ENCODE measurements around the gene CBFA2T3.

The CBFA2T3 gene

DNA sequence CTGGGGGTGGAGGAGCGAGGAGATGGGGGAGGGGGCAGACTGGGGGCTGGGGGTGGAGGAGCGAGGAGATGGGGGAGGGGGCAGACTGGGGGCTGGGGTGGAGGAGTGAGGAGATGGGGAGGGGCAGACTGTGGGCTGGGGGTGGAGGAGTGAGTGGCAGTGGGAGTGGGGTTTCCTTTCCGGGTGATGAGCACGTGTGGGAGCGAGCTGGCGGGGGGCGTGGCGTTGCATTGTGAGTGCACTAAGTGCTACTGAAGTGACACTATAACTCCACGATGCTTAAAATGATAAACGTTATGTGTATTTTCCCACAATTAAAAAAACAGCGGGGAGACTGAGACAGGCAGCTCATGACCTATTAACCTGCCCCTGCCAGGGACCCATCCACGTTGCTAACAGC, 46.3 kb downstream of the CBFA2T3 start:
- TF ChIP-seq RAD21 (IDR thresholded peaks at IDR 0.05; ENCODE audit: low read depth) (no peak), CEBPB (IDR thresholded peaks at IDR 0.05) (no peak), TEAD4 (IDR thresholded peaks at IDR 0.05) (no peak), TCF12 (IDR thresholded peaks at IDR 0.05; ENCODE audit: low read depth) (no peak)
- TF ChIP-seq, protein P1, sequence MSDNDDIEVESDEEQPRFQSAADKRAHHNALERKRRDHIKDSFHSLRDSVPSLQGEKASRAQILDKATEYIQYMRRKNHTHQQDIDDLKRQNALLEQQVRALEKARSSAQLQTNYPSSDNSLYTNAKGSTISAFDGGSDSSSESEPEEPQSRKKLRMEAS (IDR thresholded peaks at IDR 0.05): no peak
- TF ChIP-seq, protein P2, sequence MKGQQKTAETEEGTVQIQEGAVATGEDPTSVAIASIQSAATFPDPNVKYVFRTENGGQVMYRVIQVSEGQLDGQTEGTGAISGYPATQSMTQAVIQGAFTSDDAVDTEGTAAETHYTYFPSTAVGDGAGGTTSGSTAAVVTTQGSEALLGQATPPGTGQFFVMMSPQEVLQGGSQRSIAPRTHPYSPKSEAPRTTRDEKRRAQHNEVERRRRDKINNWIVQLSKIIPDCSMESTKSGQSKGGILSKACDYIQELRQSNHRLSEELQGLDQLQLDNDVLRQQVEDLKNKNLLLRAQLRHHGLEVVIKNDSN (IDR thresholded peaks at IDR 0.05): no peak
- TF ChIP-seq, protein P3, sequence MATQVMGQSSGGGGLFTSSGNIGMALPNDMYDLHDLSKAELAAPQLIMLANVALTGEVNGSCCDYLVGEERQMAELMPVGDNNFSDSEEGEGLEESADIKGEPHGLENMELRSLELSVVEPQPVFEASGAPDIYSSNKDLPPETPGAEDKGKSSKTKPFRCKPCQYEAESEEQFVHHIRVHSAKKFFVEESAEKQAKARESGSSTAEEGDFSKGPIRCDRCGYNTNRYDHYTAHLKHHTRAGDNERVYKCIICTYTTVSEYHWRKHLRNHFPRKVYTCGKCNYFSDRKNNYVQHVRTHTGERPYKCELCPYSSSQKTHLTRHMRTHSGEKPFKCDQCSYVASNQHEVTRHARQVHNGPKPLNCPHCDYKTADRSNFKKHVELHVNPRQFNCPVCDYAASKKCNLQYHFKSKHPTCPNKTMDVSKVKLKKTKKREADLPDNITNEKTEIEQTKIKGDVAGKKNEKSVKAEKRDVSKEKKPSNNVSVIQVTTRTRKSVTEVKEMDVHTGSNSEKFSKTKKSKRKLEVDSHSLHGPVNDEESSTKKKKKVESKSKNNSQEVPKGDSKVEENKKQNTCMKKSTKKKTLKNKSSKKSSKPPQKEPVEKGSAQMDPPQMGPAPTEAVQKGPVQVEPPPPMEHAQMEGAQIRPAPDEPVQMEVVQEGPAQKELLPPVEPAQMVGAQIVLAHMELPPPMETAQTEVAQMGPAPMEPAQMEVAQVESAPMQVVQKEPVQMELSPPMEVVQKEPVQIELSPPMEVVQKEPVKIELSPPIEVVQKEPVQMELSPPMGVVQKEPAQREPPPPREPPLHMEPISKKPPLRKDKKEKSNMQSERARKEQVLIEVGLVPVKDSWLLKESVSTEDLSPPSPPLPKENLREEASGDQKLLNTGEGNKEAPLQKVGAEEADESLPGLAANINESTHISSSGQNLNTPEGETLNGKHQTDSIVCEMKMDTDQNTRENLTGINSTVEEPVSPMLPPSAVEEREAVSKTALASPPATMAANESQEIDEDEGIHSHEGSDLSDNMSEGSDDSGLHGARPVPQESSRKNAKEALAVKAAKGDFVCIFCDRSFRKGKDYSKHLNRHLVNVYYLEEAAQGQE (IDR thresholded peaks at IDR 0.05; ENCODE audit: low read depth): no peak

DNA sequence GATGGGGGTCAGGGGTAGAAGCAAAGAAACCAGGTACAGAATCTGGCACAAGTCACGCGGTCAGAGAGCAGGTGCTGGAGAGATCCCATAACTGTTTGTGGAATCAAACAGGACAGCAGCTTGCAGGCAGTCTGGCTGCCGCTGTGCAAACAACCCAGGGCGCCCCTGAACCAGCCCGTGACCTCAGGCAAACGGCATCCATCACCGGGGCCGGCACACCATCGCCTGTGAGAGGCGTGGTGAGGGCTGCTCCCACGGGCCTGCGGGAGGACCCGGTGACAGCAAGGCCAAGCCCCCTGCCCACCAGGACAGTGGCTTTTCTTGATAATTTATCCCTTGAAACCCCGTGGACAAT, 47.9 kb downstream of the CBFA2T3 start:
- TF ChIP-seq, protein P2 (IDR thresholded peaks at IDR 0.05): no peak
- TF ChIP-seq CREB1 (IDR thresholded peaks at IDR 0.05; ENCODE audit: low read depth) (no peak), TCF12 (IDR thresholded peaks at IDR 0.05; ENCODE audit: low read depth) (no peak), FOXM1 (IDR thresholded peaks at IDR 0.05; ENCODE audit: borderline replicate concordance, low read depth) (no peak), CEBPB (IDR thresholded peaks at IDR 0.05) (no peak), RAD21 (IDR thresholded peaks at IDR 0.05; ENCODE audit: low read depth) (no peak), NFIC (IDR thresholded peaks at IDR 0.05) (no peak), TAF1 (IDR thresholded peaks at IDR 0.05; ENCODE audit: low read depth) (no peak), YY1 (IDR thresholded peaks at IDR 0.05; ENCODE audit: low read depth) (no peak)
- TF ChIP-seq, protein P3 (IDR thresholded peaks at IDR 0.05; ENCODE audit: low read depth): no peak

DNA sequence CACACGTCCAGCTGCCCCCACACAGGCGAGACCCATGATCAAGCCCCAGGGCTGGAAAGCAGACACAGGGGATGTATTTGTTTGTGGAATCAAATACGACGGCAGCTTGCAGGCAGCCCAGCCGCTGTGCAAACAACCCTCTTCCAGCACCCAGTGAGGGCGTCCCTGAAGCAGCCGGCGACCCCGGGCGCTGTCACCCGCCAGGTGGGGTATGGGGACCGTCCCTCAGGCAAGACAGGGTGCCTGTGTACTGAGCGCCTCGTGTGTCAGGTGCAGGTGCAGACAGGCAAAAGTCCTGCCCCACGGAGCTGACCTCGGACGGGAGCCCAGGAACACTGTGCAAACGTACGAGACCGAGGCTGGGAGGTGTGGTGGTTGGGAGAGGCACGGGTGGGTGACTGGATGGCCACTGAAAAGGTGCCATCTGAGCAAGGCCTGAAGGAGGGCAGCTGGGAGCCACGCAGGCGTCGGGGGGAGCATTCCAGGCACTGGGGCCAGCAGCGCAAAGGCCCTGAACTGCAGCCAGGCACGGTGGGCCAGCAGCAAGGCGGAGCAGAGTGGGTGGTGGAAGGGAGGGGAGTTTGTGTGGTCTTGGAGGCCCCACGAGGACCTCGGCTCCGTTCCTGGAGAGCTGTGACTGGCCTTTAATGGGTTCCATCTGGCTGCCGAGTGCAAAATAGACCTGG, 48.5 kb downstream of the CBFA2T3 start:
- TF ChIP-seq TEAD4 (IDR thresholded peaks at IDR 0.05) (no peak), EP300 (IDR thresholded peaks at IDR 0.05; ENCODE audit: borderline replicate concordance) (no peak), YY1 (IDR thresholded peaks at IDR 0.05; ENCODE audit: low read depth) (no peak), ZBTB7A (IDR thresholded peaks at IDR 0.05; ENCODE audit: low read depth) (no peak), CEBPB (IDR thresholded peaks at IDR 0.05) (no peak), CREB1 (IDR thresholded peaks at IDR 0.05; ENCODE audit: low read depth) (no peak), TCF12 (IDR thresholded peaks at IDR 0.05; ENCODE audit: low read depth) (no peak), RAD21 (IDR thresholded peaks at IDR 0.05; ENCODE audit: low read depth) (no peak), NFIC (IDR thresholded peaks at IDR 0.05) (no peak)
- TF ChIP-seq, protein P1 (IDR thresholded peaks at IDR 0.05): no peak
- TF ChIP-seq, protein P2 (IDR thresholded peaks at IDR 0.05): no peak

DNA sequence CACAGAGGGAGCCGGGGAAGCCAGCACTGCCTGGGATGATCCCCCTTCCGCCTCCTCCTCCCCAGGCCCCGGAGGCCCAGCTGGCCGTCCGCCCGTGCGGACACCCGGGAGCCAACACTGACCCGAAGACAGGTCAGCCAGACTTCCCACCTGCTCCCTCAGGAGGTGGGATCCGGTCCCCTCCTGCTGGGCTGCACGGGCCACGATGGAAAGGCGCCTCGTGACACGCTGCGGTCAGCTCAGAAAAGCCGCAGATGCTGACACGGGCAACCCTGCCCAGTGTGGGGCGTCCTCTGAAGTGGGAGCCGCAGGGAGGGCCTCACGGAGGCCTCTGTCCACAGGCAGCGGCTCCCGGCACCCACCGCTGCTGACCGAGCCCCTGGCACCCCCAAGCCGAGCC, 49.3 kb downstream of the CBFA2T3 start:
- TF ChIP-seq TCF12 (IDR thresholded peaks at IDR 0.05; ENCODE audit: low read depth) (no peak), FOXM1 (IDR thresholded peaks at IDR 0.05; ENCODE audit: borderline replicate concordance, low read depth) (no peak), CREB1 (IDR thresholded peaks at IDR 0.05; ENCODE audit: low read depth) (no peak), CEBPB (IDR thresholded peaks at IDR 0.05) (no peak)
- TF ChIP-seq, protein P1 (IDR thresholded peaks at IDR 0.05): no peak

GRCh38 chr16:88927010-88927409, 50.0 kb downstream of the CBFA2T3 start:
- TF ChIP-seq EGR1 (IDR thresholded peaks at IDR 0.05) (no peak), TEAD4 (IDR thresholded peaks at IDR 0.05) (no peak)

DNA sequence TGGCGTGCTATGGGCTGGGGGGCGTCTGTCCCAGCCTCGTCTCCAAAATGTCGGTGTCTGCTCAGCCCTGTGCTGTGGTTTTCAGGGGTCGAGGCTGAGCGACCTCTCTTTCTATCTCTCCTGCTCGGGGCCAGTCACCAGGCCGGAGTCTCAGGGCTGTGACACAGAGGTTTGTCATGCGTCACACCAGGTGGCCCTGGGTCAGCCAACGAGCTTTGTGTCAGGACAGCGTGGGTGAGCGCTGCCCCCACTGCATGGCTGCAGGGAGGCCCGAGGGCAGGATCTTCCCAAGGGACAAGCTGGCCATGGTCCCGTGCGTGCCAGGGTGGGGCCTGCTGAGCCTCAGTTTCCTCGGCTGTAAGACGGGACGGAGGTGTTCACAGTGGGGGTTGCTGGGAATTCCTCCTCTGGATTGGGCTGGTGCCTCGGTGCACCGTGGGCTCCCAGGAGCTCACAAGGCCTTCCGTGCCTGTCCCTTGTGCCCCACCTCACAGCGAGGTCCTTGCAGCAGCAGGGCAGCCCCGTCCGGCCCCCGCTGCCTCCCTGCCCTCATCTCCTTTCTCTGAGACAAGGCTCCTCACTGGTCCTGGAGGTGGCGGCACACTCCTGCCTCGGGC, 50.5 kb downstream of the CBFA2T3 start:
- TF ChIP-seq, protein P3 (IDR thresholded peaks at IDR 0.05; ENCODE audit: low read depth): no peak
- TF ChIP-seq, protein P1 (IDR thresholded peaks at IDR 0.05): peak; percentile 63; the same call in 1 of the 2 replicates
- TF ChIP-seq EP300 (IDR thresholded peaks at IDR 0.05; ENCODE audit: borderline replicate concordance) (0 out of 2 replicates have a peak, but pooled peaks have one; percentile 21), TCF12 (IDR thresholded peaks at IDR 0.05; ENCODE audit: low read depth) (no peak), CREB1 (IDR thresholded peaks at IDR 0.05; ENCODE audit: low read depth) (no peak), CEBPB (IDR thresholded peaks at IDR 0.05) (no peak), FOXM1 (IDR thresholded peaks at IDR 0.05; ENCODE audit: borderline replicate concordance, low read depth) (no peak), EGR1 (IDR thresholded peaks at IDR 0.05) (peak; percentile 48; the same call in 1 of the 2 replicates), NFIC (IDR thresholded peaks at IDR 0.05) (0 out of 2 replicates have a peak, but pooled peaks have one; percentile 11), ZBTB7A (IDR thresholded peaks at IDR 0.05; ENCODE audit: low read depth) (no peak)
